ENCODE results near the gene CFAP46.
"Not testable (repeated sequence)": the region's sequence is repeated elsewhere in the genome, so short reads cannot be mapped to it uniquely, and the experiment has no call there.

CFAP46 gene

GRCh38 chr10:132803416-132804210, 138.8 kb downstream of the CFAP46 start:
- DNase-seq = no peak

- no peak for DNase-seq
Observed at GRCh38 chr10:132802694-132803320, 139.6 kb downstream of the CFAP46 start.

GRCh38 chr10:132802048-132802447, 140.3 kb downstream of the CFAP46 start:
- DNase-seq = no peak

GRCh38 chr10:132799865-132800264, 142.5 kb downstream of the CFAP46 start:
- no peak for DNase-seq

- no peak for DNase-seq
Observed at GRCh38 chr10:132798876-132799275, 143.5 kb downstream of the CFAP46 start.

- no peak for DNase-seq
Observed at GRCh38 chr10:132798403-132798802, 144.0 kb downstream of the CFAP46 start.

GRCh38 chr10:132797986-132798385, 144.4 kb downstream of the CFAP46 start:
- DNase-seq = not testable (repeated sequence)

GRCh38 chr10:132796846-132797245, 145.5 kb downstream of the CFAP46 start:
- no peak for DNase-seq

GRCh38 chr10:132793871-132794849, 148.2 kb downstream of the CFAP46 start:
- DNase-seq = no peak

GRCh38 chr10:132793213-132793612, 149.2 kb downstream of the CFAP46 start:
- DNase-seq = no peak

GRCh38 chr10:132792796-132793195, 149.6 kb downstream of the CFAP46 start:
- DNase-seq = no peak

- DNase-seq = not testable (repeated sequence)
Observed at GRCh38 chr10:132792099-132792498, 150.3 kb downstream of the CFAP46 start.

- no peak for DNase-seq
Observed at GRCh38 chr10:132790934-132791829, 151.2 kb downstream of the CFAP46 start.

GRCh38 chr10:132790470-132790869, 151.9 kb downstream of the CFAP46 start:
- no peak for DNase-seq

- no peak for DNase-seq
Observed at GRCh38 chr10:132789659-132790148, 152.7 kb downstream of the CFAP46 start.

GRCh38 chr10:132788831-132789219, 153.5 kb downstream of the CFAP46 start:
- DNase-seq = no peak

GRCh38 chr10:132788180-132788830, 154.1 kb downstream of the CFAP46 start:
- no peak for DNase-seq

GRCh38 chr10:132787495-132788179, 154.7 kb downstream of the CFAP46 start:
- no peak for DNase-seq

GRCh38 chr10:132786884-132787494, 155.4 kb downstream of the CFAP46 start:
- no peak for DNase-seq

GRCh38 chr10:132786476-132786883, 155.9 kb downstream of the CFAP46 start:
- no peak for DNase-seq
